GM21447 (cell line): ENCODE measurements around the gene RABGEF1.
"Not testable (repeated sequence)": the region's sequence is repeated elsewhere in the genome, so short reads cannot be mapped to it uniquely, and the experiment has no call there.

Source experiments
- ATAC-seq: cut with Tn5 transposase; IDR thresholded peaks from one replicate; pipeline ENCODE4 v1.9.1; 2021; ENCODE audit not compliant: unreplicated experiment

RABGEF1 gene

GRCh38 chr7:66847523-66847855 lies 107.0 kb downstream of the RABGEF1 start:
- ATAC-seq: not testable (repeated sequence)

- no peak for ATAC-seq
These were observed 107.6 kb downstream of the RABGEF1 start for GRCh38 chr7:66847879-66848790.

- no peak for ATAC-seq
These were observed 118.8 kb downstream of the RABGEF1 start for GRCh38 chr7:66859339-66859738.

DNA sequence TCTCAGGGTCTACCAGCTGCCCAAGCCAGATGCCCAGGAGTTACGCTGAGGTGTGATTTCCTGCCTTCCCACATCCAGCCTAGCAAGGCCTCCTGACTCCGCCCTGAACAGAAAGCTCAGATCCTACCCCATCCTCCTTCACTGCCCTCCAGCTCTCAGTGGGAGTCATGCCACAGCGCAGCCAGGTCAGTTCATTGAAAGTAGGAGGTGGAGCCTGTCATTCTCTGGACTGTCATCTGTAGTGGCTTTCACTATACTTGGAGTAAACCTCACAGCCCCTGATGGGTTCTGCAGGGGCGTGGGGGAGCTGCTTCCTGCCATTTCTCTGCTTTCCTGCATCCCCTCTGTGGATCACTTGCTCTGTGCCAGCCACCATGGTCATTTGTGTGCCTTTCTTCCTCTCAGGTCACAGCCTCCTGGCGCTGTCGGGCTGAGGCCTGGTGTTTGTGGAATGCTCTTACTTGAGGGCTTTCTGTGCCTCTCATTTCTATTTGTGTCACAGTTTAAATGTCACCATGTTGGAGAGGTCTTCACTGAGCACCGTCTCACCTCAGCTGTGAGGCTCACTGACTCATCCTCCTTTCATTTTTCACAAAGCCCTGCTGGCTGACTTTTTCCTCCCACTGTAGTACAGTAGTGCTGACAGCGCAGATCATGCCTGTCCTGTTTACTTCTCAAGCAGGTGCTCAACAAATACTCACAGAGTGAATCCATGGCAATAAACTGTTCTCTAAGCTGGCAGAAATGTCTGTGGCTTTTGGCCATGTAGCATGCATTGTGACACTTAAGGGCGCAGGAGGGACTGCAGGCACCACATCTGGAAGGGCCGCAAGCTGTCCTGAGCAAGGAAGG lies 119.5 kb downstream of the RABGEF1 start:
- ATAC-seq: no peak

GRCh38 chr7:66860767-66861166 lies 120.2 kb downstream of the RABGEF1 start:
- ATAC-seq: no peak
